PFSK-1 (cell line): ENCODE data around the gene ZNF439.

Experiments
- TAF1 ChIP-seq: IDR thresholded peaks from 2 replicates; pipeline ENCODE4 v1.6.1; 2012; ENCODE audit warnings: low read length, control low read depth, borderline replicate concordance; ENCODE audit not compliant: insufficient read depth
- TF ChIP-seq, protein P1 (sequence below), 2 experiments: IDR thresholded peaks; 2 replicates each; pipeline versions ENCODE4 v1.6.1 to v1.8.0; 2011 to 2012; ENCODE audit warnings: low read depth in 2 of 2, low read length in 2 of 2, control low read depth in 1 of 2, inconsistent platforms in 1 of 2, mild to moderate bottlenecking in 1 of 2, moderate library complexity in 1 of 2; ENCODE audit not compliant: insufficient read depth in 1 of 2

DNA sequence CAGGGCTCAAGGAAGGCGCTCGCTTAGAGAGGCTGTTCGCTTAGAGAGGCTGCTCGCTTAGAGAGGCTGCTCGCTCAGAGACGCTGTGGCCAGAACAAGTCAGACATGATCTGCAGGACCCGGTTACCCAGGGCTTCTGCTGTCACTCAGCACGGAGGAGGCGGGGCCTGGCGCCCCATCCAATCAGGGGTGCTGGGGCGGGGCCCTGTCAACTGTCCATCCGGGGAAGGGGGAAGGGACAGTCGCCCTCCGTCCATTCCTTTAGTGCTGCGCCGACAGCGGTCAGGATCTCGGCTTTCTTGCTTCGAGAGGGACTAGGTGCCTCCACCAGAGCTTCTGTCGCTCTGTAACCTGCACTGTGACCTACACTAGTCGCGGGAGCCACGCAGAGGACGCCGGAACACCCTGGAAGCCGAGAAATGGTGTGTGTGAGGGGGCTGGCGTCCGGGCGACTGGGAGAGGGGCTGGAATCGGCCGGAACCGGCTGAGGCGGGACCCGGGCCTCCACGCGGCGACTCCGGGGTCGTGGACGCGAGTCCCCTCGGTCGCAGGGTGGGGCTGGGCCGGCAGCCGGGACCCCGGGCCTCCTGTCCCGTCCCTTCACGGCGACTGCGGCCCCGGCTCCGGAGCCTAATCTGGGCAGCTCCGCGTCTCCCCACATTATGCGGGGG is 34.4 kb upstream of the ZNF439 start, which contains the start of gene ZNF440:
- TF ChIP-seq, protein P1, sequence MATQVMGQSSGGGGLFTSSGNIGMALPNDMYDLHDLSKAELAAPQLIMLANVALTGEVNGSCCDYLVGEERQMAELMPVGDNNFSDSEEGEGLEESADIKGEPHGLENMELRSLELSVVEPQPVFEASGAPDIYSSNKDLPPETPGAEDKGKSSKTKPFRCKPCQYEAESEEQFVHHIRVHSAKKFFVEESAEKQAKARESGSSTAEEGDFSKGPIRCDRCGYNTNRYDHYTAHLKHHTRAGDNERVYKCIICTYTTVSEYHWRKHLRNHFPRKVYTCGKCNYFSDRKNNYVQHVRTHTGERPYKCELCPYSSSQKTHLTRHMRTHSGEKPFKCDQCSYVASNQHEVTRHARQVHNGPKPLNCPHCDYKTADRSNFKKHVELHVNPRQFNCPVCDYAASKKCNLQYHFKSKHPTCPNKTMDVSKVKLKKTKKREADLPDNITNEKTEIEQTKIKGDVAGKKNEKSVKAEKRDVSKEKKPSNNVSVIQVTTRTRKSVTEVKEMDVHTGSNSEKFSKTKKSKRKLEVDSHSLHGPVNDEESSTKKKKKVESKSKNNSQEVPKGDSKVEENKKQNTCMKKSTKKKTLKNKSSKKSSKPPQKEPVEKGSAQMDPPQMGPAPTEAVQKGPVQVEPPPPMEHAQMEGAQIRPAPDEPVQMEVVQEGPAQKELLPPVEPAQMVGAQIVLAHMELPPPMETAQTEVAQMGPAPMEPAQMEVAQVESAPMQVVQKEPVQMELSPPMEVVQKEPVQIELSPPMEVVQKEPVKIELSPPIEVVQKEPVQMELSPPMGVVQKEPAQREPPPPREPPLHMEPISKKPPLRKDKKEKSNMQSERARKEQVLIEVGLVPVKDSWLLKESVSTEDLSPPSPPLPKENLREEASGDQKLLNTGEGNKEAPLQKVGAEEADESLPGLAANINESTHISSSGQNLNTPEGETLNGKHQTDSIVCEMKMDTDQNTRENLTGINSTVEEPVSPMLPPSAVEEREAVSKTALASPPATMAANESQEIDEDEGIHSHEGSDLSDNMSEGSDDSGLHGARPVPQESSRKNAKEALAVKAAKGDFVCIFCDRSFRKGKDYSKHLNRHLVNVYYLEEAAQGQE (IDR thresholded peaks at IDR 0.05; ENCODE audit: insufficient read depth in 1 of 2, low read depth in 2 of 2, low read length in 2 of 2) = 0 out of 4 replicates have a peak, but pooled peaks of 1 of the 2 experiments have one; percentile 30
- peak; percentile 95 for TF ChIP-seq TAF1
